ENCODE measurements around the gene GFOD2.
A peak's percentile ranks its signal among the peaks of the same experiment; 100 is the strongest.

Gene GFOD2

DNA sequence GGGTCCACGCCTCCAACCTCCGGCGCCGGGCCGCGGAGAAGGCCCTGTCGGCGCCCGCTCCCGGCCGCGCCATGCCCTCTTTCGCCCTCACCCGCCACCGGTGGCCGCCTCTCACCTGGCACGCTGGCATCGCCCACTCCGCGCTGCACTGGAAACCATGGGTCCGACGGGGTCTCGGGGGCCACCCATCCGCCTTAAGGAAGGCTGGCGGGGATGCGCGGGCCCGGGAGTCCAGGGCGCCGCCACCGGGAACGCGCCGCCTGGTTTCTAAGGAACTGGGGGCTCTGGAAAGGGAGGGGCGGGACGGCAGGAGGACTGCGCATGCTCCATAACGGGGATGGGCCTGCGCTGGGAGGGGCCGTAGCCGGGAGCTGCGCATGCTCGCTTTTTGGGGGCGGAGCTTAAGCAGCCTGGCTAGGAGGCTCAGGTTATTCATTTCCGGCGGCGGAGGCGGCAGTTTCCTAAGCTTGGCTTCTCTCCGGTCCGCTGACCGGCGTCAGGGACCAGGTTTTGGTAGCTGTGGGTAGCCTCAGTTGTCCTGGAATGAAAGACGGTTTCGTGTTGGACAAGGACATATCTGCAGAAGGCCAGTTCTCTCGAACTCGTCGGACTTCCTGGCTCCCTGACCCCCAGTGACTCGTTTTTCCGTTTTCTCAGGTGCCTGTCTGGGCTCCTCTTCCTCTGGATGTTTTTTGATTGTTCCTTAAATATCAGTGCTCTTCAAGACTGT, at the start of gene GFOD2 (continued):
- TF ChIP-seq OVOL3 (tag by site-specific recombination; IDR thresholded peaks at IDR 0.05) (peak; percentile 43; the same call in 1 of the 2 replicates), MYNN (tag by site-specific recombination; IDR thresholded peaks at IDR 0.05; ENCODE audit: borderline replicate concordance) (no peak), ZNF157 (tag by site-specific recombination; IDR thresholded peaks at IDR 0.05) (no peak), ZNF510 (tag by site-specific recombination; IDR thresholded peaks at IDR 0.05; ENCODE audit: insufficient replicate concordance) (no peak), ZNF416 (tag by site-specific recombination; IDR thresholded peaks at IDR 0.05) (no peak), ZNF423 (tag by site-specific recombination; IDR thresholded peaks at IDR 0.05) (no peak), ZNF19 (tag by site-specific recombination; IDR thresholded peaks at IDR 0.05; ENCODE audit: low read depth) (no peak), SP7 (tag by site-specific recombination; IDR thresholded peaks at IDR 0.05) (no peak), ZNF843 (tag by site-specific recombination; IDR thresholded peaks at IDR 0.05) (0 out of 2 replicates have a peak, but pooled peaks have one; percentile 27), BCL11A (tag by site-specific recombination; IDR thresholded peaks at IDR 0.05; ENCODE audit: low read depth) (no peak), ZBTB48 (tag by site-specific recombination; IDR thresholded peaks at IDR 0.05) (peak; percentile 55; the same call in 1 of the 2 replicates), ZNF10 (tag by site-specific recombination; IDR thresholded peaks at IDR 0.05) (0 out of 2 replicates have a peak, but pooled peaks have one; percentile 1), ZNF223 (tag by site-specific recombination; IDR thresholded peaks at IDR 0.05) (no peak), PRDM1 (tag by site-specific recombination; IDR thresholded peaks at IDR 0.05) (no peak), ZNF174 (tag by site-specific recombination; IDR thresholded peaks at IDR 0.05) (no peak), GFI1B (tag by site-specific recombination; IDR thresholded peaks at IDR 0.05) (no peak)
- TF ChIP-seq, protein P1, sequence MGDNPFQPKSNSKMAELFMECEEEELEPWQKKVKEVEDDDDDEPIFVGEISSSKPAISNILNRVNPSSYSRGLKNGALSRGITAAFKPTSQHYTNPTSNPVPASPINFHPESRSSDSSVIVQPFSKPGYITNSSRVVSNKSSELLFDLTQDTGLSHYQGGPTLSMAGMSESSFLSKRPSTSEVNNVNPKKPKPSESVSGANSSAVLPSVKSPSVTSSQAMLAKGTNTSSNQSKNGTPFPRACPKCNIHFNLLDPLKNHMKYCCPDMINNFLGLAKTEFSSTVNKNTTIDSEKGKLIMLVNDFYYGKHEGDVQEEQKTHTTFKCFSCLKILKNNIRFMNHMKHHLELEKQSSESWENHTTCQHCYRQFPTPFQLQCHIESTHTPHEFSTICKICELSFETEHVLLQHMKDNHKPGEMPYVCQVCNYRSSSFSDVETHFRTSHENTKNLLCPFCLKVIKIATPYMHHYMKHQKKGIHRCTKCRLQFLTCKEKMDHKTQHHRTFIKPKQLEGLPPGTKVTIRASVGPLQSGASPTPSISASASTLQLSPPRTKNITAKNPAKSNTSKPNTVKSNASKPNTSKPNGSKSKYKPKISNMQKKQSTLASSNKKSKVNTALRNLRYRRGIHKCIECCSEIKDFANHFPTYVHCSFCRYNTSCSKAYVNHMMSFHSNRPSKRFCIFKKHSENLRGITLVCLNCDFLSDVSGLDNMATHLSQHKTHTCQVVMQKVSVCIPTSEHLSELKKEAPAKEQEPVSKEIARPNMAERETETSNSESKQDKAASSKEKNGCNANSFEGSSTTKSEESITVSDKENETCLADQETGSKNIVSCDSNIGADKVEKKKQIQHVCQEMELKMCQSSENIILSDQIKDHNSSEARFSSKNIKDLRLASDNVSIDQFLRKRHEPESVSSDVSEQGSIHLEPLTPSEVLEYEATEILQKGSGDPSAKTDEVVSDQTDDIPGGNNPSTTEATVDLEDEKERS (tag by site-specific recombination; IDR thresholded peaks at IDR 0.05) = no peak
- TF ChIP-seq, protein P2, sequence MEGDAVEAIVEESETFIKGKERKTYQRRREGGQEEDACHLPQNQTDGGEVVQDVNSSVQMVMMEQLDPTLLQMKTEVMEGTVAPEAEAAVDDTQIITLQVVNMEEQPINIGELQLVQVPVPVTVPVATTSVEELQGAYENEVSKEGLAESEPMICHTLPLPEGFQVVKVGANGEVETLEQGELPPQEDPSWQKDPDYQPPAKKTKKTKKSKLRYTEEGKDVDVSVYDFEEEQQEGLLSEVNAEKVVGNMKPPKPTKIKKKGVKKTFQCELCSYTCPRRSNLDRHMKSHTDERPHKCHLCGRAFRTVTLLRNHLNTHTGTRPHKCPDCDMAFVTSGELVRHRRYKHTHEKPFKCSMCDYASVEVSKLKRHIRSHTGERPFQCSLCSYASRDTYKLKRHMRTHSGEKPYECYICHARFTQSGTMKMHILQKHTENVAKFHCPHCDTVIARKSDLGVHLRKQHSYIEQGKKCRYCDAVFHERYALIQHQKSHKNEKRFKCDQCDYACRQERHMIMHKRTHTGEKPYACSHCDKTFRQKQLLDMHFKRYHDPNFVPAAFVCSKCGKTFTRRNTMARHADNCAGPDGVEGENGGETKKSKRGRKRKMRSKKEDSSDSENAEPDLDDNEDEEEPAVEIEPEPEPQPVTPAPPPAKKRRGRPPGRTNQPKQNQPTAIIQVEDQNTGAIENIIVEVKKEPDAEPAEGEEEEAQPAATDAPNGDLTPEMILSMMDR (tag by site-specific recombination; IDR thresholded peaks at IDR 0.05) = peak; percentile 64; the same call in 1 of the 2 replicates
- TF ChIP-seq, protein P3, sequence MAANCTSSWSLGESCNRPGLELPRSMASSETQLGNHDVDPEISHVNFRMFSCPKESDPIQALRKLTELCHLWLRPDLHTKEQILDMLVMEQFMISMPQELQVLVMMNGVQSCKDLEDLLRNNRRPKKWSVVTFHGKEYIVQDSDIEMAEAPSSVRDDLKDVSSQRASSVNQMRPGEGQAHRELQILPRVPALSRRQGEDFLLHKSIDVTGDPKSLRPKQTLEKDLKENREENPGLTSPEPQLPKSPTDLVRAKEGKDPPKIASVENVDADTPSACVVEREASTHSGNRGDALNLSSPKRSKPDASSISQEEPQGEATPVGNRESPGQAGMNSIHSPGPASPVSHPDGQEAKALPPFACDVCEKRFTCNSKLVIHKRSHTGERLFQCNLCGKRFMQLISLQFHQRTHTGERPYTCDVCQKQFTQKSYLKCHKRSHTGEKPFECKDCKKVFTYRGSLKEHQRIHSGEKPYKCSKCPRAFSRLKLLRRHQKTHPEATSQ (tag by site-specific recombination; IDR thresholded peaks at IDR 0.05) = no peak
- TF ChIP-seq, protein P4, sequence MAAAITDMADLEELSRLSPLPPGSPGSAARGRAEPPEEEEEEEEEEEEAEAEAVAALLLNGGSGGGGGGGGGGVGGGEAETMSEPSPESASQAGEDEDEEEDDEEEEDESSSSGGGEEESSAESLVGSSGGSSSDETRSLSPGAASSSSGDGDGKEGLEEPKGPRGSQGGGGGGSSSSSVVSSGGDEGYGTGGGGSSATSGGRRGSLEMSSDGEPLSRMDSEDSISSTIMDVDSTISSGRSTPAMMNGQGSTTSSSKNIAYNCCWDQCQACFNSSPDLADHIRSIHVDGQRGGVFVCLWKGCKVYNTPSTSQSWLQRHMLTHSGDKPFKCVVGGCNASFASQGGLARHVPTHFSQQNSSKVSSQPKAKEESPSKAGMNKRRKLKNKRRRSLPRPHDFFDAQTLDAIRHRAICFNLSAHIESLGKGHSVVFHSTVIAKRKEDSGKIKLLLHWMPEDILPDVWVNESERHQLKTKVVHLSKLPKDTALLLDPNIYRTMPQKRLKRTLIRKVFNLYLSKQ (tag by site-specific recombination; IDR thresholded peaks at IDR 0.05; ENCODE audit: borderline replicate concordance) = no peak

All from HEK293 (cell line).